Loucy (cell line): ENCODE measurements around the gene CDYL2.
A peak's percentile ranks its signal among the peaks of the same experiment; 100 is the strongest.

Experiments
- H2AFZ ChIP-seq: fragments of 200-600 bp; sonication (generic); 2 replicates; pipeline ENCODE4 v1.6.0; 2016; ENCODE audit warnings: antibody characterized with exemption, mild to moderate bottlenecking, low read length, moderate library complexity
- H3F3A ChIP-seq: fragments of 200-600 bp; 2 replicates; pipeline ENCODE4 v1.6.0; 2016; ENCODE audit warnings: antibody characterized with exemption, low read depth, mild to moderate bottlenecking
- H3K27me3 ChIP-seq: fragments of 200-600 bp; sonication (generic); 2 replicates; pipeline ENCODE4 v1.6.1; 2014; ENCODE audit warnings: low read length, mild to moderate bottlenecking; ENCODE audit not compliant: insufficient read depth, poor library complexity, severe bottlenecking
- H3K36me3 ChIP-seq: fragments of 200-600 bp; sonication (generic); 2 replicates; pipeline ENCODE4 v1.6.1; 2016; ENCODE audit warnings: low read length; ENCODE audit not compliant: insufficient read depth
- H3K4me1 ChIP-seq: fragments of 200-600 bp; sonication (generic); 2 replicates; pipeline ENCODE4 v1.5.1; 2014; ENCODE audit warnings: low read length, mild to moderate bottlenecking; ENCODE audit not compliant: insufficient read depth, poor library complexity, severe bottlenecking
- H3K4me2 ChIP-seq: fragments of 200-600 bp; sonication (generic); 2 replicates; pipeline ENCODE4 v1.6.0; 2014; ENCODE audit warnings: antibody characterized with exemption, low read length, low read depth, mild to moderate bottlenecking; ENCODE audit not compliant: poor library complexity, severe bottlenecking
- H3K4me3 ChIP-seq: fragments of 200-600 bp; sonication (generic); 2 replicates; pipeline ENCODE4 v1.5.1; 2014; ENCODE audit warnings: low read length, mild to moderate bottlenecking, mixed read lengths; ENCODE audit not compliant: poor library complexity, severe bottlenecking
- H3K79me2 ChIP-seq: fragments of 200-600 bp; sonication (generic); 2 replicates; pipeline ENCODE4 v1.6.1; 2014; ENCODE audit warnings: low read length; ENCODE audit not compliant: insufficient read depth
- H3K9ac ChIP-seq: fragments of 200-600 bp; sonication (generic); 2 replicates; pipeline ENCODE4 v1.6.0; 2014; ENCODE audit warnings: mild to moderate bottlenecking, low read depth, low read length, moderate library complexity; ENCODE audit not compliant: poor library complexity, severe bottlenecking
- H3K9me2 ChIP-seq: fragments of 200-600 bp; sonication (generic); replicated peaks from 2 replicates; pipeline ENCODE4 v1.6.1; 2016; ENCODE audit warnings: low read depth, low read length, mixed read lengths
- H3K9me3 ChIP-seq: fragments of 200-600 bp; sonication (generic); 2 replicates; pipeline ENCODE4 v1.6.1; 2014; ENCODE audit warnings: mild to moderate bottlenecking, antibody characterized with exemption, low read length, low read depth; ENCODE audit not compliant: insufficient read depth
- H4K20me1 ChIP-seq: fragments of 200-600 bp; sonication (generic); 2 replicates; pipeline ENCODE4 v1.6.0; 2014; ENCODE audit warnings: antibody characterized with exemption, low read length, mild to moderate bottlenecking; ENCODE audit not compliant: insufficient read depth, poor library complexity, severe bottlenecking
- CTCF ChIP-seq: fragments of 200-600 bp; sonication (generic); conservative IDR thresholded peaks from 2 replicates; pipeline ENCODE4 v1.5.1; 2014; ENCODE audit warnings: mild to moderate bottlenecking, antibody characterized with exemption, low read length
- EZH2phosphoT487 ChIP-seq: fragments of 200-600 bp; IDR thresholded peaks from 2 replicates; pipeline ENCODE4 v1.6.1; 2018; ENCODE audit warnings: antibody characterized with exemption, mild to moderate bottlenecking, moderate library complexity, borderline replicate concordance

The CDYL2 gene

DNA sequence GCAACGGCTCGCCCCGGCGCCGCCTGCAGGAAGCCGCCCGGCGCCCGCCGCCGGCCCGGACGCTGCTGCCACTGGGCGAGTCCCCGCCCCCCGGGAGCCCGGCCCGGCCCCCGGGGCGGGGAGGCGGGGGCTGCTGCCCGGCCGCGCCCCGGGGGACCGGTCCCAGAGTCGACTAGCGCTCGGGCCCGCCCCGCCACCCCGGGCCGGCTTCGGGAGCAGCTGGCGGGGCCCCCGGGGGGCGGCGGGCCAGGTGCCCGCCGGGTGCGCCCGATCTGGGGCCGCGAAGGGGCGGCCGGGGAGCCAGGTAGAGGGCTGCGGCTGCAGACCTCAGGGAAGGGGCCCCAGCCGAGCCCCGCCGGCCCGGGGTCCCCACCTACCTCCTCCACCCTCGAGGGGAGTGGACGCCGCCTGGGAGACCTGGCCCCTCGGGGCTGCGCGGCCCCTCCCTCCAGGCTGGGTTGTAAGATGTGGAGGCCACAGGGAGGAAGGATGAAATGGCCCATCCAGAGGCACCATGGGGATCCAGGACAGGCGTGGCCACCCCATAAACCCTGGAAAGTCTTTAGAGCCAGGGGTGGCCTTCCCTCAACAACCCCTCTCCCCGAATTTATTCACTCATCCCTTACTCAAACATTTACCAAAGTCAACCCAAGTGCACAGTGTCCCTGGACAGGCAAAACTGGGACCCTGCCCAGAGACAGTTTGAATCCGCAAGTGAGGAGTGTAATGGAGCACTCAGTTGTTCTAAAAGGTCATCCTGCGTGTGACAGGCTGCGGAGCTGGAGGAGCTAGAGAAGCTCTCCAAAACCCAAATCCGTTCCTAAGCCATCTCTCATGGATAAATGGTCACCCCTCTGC, at the start of gene CDYL2:
CDYL2 (minus strand) TSS at position 73 of the 858 bp plus-strand sequence. CDS start 425 bp downstream, outside the sequence.
- TF ChIP-seq CTCF: no peak
- TF ChIP-seq EZH2phosphoT487: no peak
- Histone ChIP-seq H3K4me1 (peaks cover 57% of the 10 kb centered on the region), H4K20me1 (no peaks in the 10 kb centered on the region), H3F3A (no peaks in the 10 kb centered on the region; the same call in 1 of the 2 replicates), H3K9ac (peak within 1 kb of the TSS; percentile 49), H2AFZ (peak within 1 kb of the TSS; percentile 77; the same call in 1 of the 2 replicates), H3K9me2 (no peaks in the 10 kb centered on the region), H3K4me2 (peak within 1 kb of the TSS; percentile 49), H3K79me2 (peaks cover 35% of the 10 kb centered on the region), H3K27me3 (no peaks in the 10 kb centered on the region), H3K4me3 (peak within 1 kb of the TSS; percentile 72), H3K9me3 (no peaks in the 10 kb centered on the region), H3K36me3 (no peaks in the 10 kb centered on the region)

GRCh38 chr16:80852261-80852872, 48.0 kb upstream of the CDYL2 start:
- Histone ChIP-seq H3K9me2 (no peaks in the 10 kb centered on the region), H3K27me3 (no peaks in the 10 kb centered on the region)
- TF ChIP-seq CTCF (peak; percentile 84), EZH2phosphoT487 (no peak)

GRCh38 chr16:80851831-80852230, 47.4 kb upstream of the CDYL2 start:
- no peaks in the 10 kb centered on the region for H3K79me2 ChIP-seq
- TF ChIP-seq CTCF (no peak), EZH2phosphoT487 (no peak)
- H3K9me2 ChIP-seq: no peaks in the 10 kb centered on the region
- H4K20me1 ChIP-seq: no peaks in the 10 kb centered on the region
- no peaks in the 10 kb centered on the region for H3K27me3 ChIP-seq
- no peak overlapping the region for H2AFZ ChIP-seq
- H3K9ac ChIP-seq: no peak overlapping the region
- H3K4me2 ChIP-seq: no peak overlapping the region
- H3K36me3 ChIP-seq: no peaks in the 10 kb centered on the region
- peaks cover 3% of the 10 kb centered on the region for H3K4me1 ChIP-seq
- no peak overlapping the region for H3K4me3 ChIP-seq
- H3F3A ChIP-seq: no peaks in the 10 kb centered on the region
- no peaks in the 10 kb centered on the region for H3K9me3 ChIP-seq

More at GRCh38 chr16:80852261-80852872, 48.0 kb upstream of the CDYL2 start:
- no peaks in the 10 kb centered on the region for H3K79me2 ChIP-seq
- H3K4me2 ChIP-seq: no peak overlapping the region
- no peak overlapping the region for H3K9ac ChIP-seq
- H3K4me1 ChIP-seq: peaks cover 3% of the 10 kb centered on the region
- no peaks in the 10 kb centered on the region for H3K9me3 ChIP-seq
- no peaks in the 10 kb centered on the region for H4K20me1 ChIP-seq
- H2AFZ ChIP-seq: peak overlapping the region; percentile 24; the same call in 1 of the 2 replicates
- no peak overlapping the region for H3K4me3 ChIP-seq
- H3F3A ChIP-seq: no peaks in the 10 kb centered on the region
- no peaks in the 10 kb centered on the region for H3K36me3 ChIP-seq
